ENCODE data around the gene ACAA1. TPM values are rescaled to one million over a fixed set of nuclear protein-coding genes. Genes with fewer than 3 reads are reported as not detected.

Gene ACAA1
- total and polyA plus RNA-seq, 10 of the 15 experiments (the other 5 are each of a cell fraction or from before 2014, with no cell fraction given) = 5.7 to 85.4 (median 60.6) TPM

DNA sequence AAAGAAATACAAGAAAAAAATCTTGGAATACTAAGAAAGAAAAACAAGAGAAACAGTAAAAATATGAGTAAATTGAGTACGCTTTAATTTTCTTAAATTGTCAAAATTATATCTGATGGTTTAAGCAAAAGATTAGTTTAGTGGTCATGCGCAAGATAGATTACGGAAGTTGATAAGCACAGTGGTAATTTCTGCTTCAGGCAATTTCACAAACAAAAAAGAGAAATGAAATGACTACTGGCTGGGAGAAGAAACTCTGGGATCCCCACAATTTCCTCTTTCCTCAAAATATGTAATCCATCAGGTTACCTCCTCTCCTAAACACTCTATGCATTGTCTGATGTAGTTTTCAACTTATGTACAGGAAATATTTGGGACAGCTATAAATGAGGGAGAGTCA is 10.5 kb upstream of the ACAA1 start:
- H2AFZ ChIP-seq (ENCODE audit: control insufficient read depth, low read depth, low read length) = no peak overlapping the region
- ATAC-seq (no peak), DNase-seq (ENCODE audit: low read depth, low spot score) (no peak), FAIRE-seq (no peak)
- no peaks in the 10 kb centered on the region for H3K27me3 ChIP-seq (replicated peaks in 1 of 2; ENCODE audit: control insufficient read depth in 2 of 2, insufficient read depth in 2 of 2, low read length in 1 of 2)
- no peak overlapping the region for H3K4me3 ChIP-seq
- no peaks in the 10 kb centered on the region for H4K20me1 ChIP-seq (ENCODE audit: control insufficient read depth, insufficient read depth)
- no peak overlapping the region for H3K27ac ChIP-seq (ENCODE audit: control insufficient read depth, insufficient read depth)
- H3K79me2 ChIP-seq (ENCODE audit: control insufficient read depth, insufficient read depth, low read length) = no peaks in the 10 kb centered on the region
- 100% methylated on average over 3 of the region's 3 CpGs for WGBS (ENCODE audit: insufficient coverage, insufficient replicate concordance, low lambda C conversion rate, missing lambda C conversion rate)
- peaks cover 0 to 2% of the 10 kb centered on the region in 2 experiments; a peak in 1 of 4 replicates for H3K36me3 ChIP-seq (ENCODE audit: control insufficient read depth in 2 of 2, insufficient read depth in 2 of 2, low read length in 1 of 2)
- ChIA-PET CTCF (no interaction called here), RAD21 (ENCODE audit: unreplicated experiment) (no interaction called here), POLR2A (interaction anchor here (0.6 to 2.2 kb wide), 2 partner anchors 11 to 24 kb away, joined by 3 to 10 read pairs; no protein-coding TSS in a partner anchor), SMC1A (ENCODE audit: uncharacterized antibody, unreplicated experiment) (interaction anchor here (9.6 kb wide), 1 partner anchor 18 kb away, joined by 64 read pairs; the partner anchor contains the start of gene OXSR1)
- peaks cover 16% of the 10 kb centered on the region for H3K4me1 ChIP-seq (ENCODE audit: control insufficient read depth, insufficient read depth, low read length)
- intact Hi-C loops (cut with micrococcal nuclease; ENCODE audit: unreplicated experiment) = no loop called here
- H3K9me3 ChIP-seq (replicated peaks; ENCODE audit: control insufficient read depth, insufficient read depth, low read length) = peaks cover 9% of the 10 kb centered on the region; the same call in 2 of the 3 replicates
- in situ Hi-C loops (cut with MboI) = no loop called here
- BruUV-seq (replicated peaks) = no TSS peak
- no peak overlapping the region for H3K4me2 ChIP-seq (ENCODE audit: control insufficient read depth, insufficient read depth)
- H3K9ac ChIP-seq (ENCODE audit: control insufficient read depth, insufficient read depth, low read length) = no peak overlapping the region
- TF ChIP-seq CHD4 (IDR thresholded peaks at IDR 0.05) (no peak), RELA (IDR thresholded peaks at IDR 0.05; ENCODE audit: borderline replicate concordance, partially characterized antibody) (no peak), RELB (IDR thresholded peaks at IDR 0.05; ENCODE audit: low read depth) (no peak), KLF5 (IDR thresholded peaks at IDR 0.05; ENCODE audit: partially characterized antibody) (no peak), ZNF622 (IDR thresholded peaks at IDR 0.05) (no peak), BCL11A (IDR thresholded peaks at IDR 0.05; ENCODE audit: low read depth, low read length) (no peak), JUNB (IDR thresholded peaks at IDR 0.05) (no peak), RB1 (IDR thresholded peaks at IDR 0.05; ENCODE audit: borderline replicate concordance) (no peak), ZBTB33 (IDR thresholded peaks at IDR 0.05) (no peak), ZNF207 (IDR thresholded peaks at IDR 0.05; ENCODE audit: borderline replicate concordance) (no peak)
- TF ChIP-seq, protein P1, sequence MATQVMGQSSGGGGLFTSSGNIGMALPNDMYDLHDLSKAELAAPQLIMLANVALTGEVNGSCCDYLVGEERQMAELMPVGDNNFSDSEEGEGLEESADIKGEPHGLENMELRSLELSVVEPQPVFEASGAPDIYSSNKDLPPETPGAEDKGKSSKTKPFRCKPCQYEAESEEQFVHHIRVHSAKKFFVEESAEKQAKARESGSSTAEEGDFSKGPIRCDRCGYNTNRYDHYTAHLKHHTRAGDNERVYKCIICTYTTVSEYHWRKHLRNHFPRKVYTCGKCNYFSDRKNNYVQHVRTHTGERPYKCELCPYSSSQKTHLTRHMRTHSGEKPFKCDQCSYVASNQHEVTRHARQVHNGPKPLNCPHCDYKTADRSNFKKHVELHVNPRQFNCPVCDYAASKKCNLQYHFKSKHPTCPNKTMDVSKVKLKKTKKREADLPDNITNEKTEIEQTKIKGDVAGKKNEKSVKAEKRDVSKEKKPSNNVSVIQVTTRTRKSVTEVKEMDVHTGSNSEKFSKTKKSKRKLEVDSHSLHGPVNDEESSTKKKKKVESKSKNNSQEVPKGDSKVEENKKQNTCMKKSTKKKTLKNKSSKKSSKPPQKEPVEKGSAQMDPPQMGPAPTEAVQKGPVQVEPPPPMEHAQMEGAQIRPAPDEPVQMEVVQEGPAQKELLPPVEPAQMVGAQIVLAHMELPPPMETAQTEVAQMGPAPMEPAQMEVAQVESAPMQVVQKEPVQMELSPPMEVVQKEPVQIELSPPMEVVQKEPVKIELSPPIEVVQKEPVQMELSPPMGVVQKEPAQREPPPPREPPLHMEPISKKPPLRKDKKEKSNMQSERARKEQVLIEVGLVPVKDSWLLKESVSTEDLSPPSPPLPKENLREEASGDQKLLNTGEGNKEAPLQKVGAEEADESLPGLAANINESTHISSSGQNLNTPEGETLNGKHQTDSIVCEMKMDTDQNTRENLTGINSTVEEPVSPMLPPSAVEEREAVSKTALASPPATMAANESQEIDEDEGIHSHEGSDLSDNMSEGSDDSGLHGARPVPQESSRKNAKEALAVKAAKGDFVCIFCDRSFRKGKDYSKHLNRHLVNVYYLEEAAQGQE (IDR thresholded peaks at IDR 0.05; ENCODE audit: low read depth, low read length) = no peak
- TF ChIP-seq, protein P2, sequence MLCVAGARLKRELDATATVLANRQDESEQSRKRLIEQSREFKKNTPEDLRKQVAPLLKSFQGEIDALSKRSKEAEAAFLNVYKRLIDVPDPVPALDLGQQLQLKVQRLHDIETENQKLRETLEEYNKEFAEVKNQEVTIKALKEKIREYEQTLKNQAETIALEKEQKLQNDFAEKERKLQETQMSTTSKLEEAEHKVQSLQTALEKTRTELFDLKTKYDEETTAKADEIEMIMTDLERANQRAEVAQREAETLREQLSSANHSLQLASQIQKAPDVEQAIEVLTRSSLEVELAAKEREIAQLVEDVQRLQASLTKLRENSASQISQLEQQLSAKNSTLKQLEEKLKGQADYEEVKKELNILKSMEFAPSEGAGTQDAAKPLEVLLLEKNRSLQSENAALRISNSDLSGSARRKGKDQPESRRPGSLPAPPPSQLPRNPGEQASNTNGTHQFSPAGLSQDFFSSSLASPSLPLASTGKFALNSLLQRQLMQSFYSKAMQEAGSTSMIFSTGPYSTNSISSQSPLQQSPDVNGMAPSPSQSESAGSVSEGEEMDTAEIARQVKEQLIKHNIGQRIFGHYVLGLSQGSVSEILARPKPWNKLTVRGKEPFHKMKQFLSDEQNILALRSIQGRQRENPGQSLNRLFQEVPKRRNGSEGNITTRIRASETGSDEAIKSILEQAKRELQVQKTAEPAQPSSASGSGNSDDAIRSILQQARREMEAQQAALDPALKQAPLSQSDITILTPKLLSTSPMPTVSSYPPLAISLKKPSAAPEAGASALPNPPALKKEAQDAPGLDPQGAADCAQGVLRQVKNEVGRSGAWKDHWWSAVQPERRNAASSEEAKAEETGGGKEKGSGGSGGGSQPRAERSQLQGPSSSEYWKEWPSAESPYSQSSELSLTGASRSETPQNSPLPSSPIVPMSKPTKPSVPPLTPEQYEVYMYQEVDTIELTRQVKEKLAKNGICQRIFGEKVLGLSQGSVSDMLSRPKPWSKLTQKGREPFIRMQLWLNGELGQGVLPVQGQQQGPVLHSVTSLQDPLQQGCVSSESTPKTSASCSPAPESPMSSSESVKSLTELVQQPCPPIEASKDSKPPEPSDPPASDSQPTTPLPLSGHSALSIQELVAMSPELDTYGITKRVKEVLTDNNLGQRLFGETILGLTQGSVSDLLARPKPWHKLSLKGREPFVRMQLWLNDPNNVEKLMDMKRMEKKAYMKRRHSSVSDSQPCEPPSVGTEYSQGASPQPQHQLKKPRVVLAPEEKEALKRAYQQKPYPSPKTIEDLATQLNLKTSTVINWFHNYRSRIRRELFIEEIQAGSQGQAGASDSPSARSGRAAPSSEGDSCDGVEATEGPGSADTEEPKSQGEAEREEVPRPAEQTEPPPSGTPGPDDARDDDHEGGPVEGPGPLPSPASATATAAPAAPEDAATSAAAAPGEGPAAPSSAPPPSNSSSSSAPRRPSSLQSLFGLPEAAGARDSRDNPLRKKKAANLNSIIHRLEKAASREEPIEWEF (IDR thresholded peaks at IDR 0.05; ENCODE audit: insufficient replicate concordance, low read depth, low read length) = no peak

Data from GM12878 (cell line).